ENCODE measurements around the gene LRRC32.

GRCh38 chr11:76708972-76709660, 38.6 kb upstream of the LRRC32 start:
- TF ChIP-seq POLR2A (IDR thresholded peaks at IDR 0.05; ENCODE audit: low read depth, low read length) (no peak), POLR2AphosphoS5 (IDR thresholded peaks at IDR 0.05; ENCODE audit: low read depth, low read length) (no peak), TAF1 (IDR thresholded peaks at IDR 0.05; ENCODE audit: borderline replicate concordance, low read depth, low read length) (no peak)
